ENCODE measurements around the gene GUCY1A2.

GRCh38 chr11:106681435-106681834, 336.8 kb downstream of the GUCY1A2 start:
- no peak for TF ChIP-seq CTCF (conservative IDR thresholded peaks at IDR 0.05; ENCODE audit: low read depth, low read length)
- no peak for TF ChIP-seq EZH2 (IDR thresholded peaks at IDR 0.05; ENCODE audit: low read length, unreplicated experiment)
- TF ChIP-seq EZH2phosphoT487 (IDR thresholded peaks at IDR 0.05; ENCODE audit: borderline replicate concordance, low read length), result no peak
